HepG2 (cell line): ENCODE data around the gene VPS11. TPM values are rescaled to one million over a fixed set of nuclear protein-coding genes. Genes with fewer than 3 reads are reported as not detected.

Experiments used
- BCL6 ChIP-seq: IDR thresholded peaks from 2 replicates; pipeline ENCODE4 v1.6.1; 2016; ENCODE audit warnings: missing genetic modification reagents, missing compliant biosample characterization
- EP300 ChIP-seq, 3 experiments: sonication (generic) in 1 of 3; formaldehyde crosslinking in 1 of 3; IDR thresholded peaks; 2 replicates each; pipeline versions ENCODE4 v1.5.1 to v1.6.1; 2011 to 2020; ENCODE audit warnings: low read depth in 2 of 3, low read length in 2 of 3, borderline replicate concordance in 1 of 3, improper control_type of control experiment in 1 of 3, mild to moderate bottlenecking in 1 of 3, missing genetic modification reagents in 1 of 3, moderate library complexity in 1 of 3
- EZH2 ChIP-seq: conservative IDR thresholded peaks from 2 replicates; pipeline ENCODE4 v1.6.1; 2012; ENCODE audit warnings: mild to moderate bottlenecking, low read depth, low read length, moderate library complexity
- GFI1 ChIP-seq: sonication (generic); formaldehyde crosslinking; IDR thresholded peaks from 2 replicates; pipeline ENCODE4 v1.5.0; 2020; ENCODE audit warnings: missing genetic modification reagents, mild to moderate bottlenecking, borderline replicate concordance
- KDM4B ChIP-seq: sonication (generic); formaldehyde crosslinking; IDR thresholded peaks from 2 replicates; pipeline ENCODE4 v1.4.0; 2020; ENCODE audit warnings: missing genetic modification reagents
- KDM5A ChIP-seq: fragments of 200-600 bp; sonication (generic); IDR thresholded peaks from 2 replicates; pipeline ENCODE4 v1.7.0; 2018; ENCODE audit warnings: antibody characterized with exemption, mild to moderate bottlenecking, low read length, borderline replicate concordance
- SAP130 ChIP-seq: IDR thresholded peaks from 2 replicates; pipeline ENCODE4 v1.6.1; 2016; ENCODE audit warnings: low read depth
- SCMH1 ChIP-seq: sonication (generic); formaldehyde crosslinking; IDR thresholded peaks from 2 replicates; pipeline ENCODE4 v1.9.0; 2021; ENCODE audit warnings: missing genetic modification reagents, mild to moderate bottlenecking, borderline replicate concordance
- TARDBP ChIP-seq: sonication (generic); formaldehyde crosslinking; IDR thresholded peaks from 2 replicates; pipeline ENCODE4 v1.8.0; 2022; ENCODE audit warnings: mild to moderate bottlenecking, missing genetic modification reagents
- ZFP36L2 ChIP-seq: sonication (generic); formaldehyde crosslinking; IDR thresholded peaks from 2 replicates; pipeline ENCODE4 v1.4.0; 2020; ENCODE audit warnings: missing genetic modification reagents
- ZNF256 ChIP-seq: sonication (generic); formaldehyde crosslinking; conservative IDR thresholded peaks from 2 replicates; pipeline ENCODE4 v1.4.0; 2020; ENCODE audit warnings: missing genetic modification reagents
- ZNF432 ChIP-seq: sonication (generic); formaldehyde crosslinking; IDR thresholded peaks from 2 replicates; pipeline ENCODE4 v1.5.0; 2020; ENCODE audit warnings: missing genetic modification reagents, mild to moderate bottlenecking, borderline replicate concordance
- ZNF441 ChIP-seq: sonication (generic); formaldehyde crosslinking; IDR thresholded peaks from 2 replicates; pipeline ENCODE4 v1.7.0; 2021; ENCODE audit warnings: missing genetic modification reagents, borderline replicate concordance
- ZNF552 ChIP-seq: sonication (generic); formaldehyde crosslinking; IDR thresholded peaks from 2 replicates; pipeline ENCODE4 v1.9.0; 2022; ENCODE audit warnings: missing genetic modification reagents, mild to moderate bottlenecking, borderline replicate concordance
- ZNF570 ChIP-seq: sonication (generic); formaldehyde crosslinking; IDR thresholded peaks from 2 replicates; pipeline ENCODE4 v1.4.0; 2020; ENCODE audit warnings: mild to moderate bottlenecking, missing genetic modification reagents, borderline replicate concordance
- ZZZ3 ChIP-seq: sonication (generic); formaldehyde crosslinking; IDR thresholded peaks from 2 replicates; pipeline ENCODE4 v1.4.0; 2020; ENCODE audit warnings: missing genetic modification reagents, mild to moderate bottlenecking, borderline replicate concordance
- polyA plus RNA-seq, 8 experiments: library from polyadenylated mRNA; depleted of rRNA in 3 of 8; stranded (reverse) in 7 of 8; unstranded in 1 of 8; fragments of >200 nt; fragmentation: Illumina TruSeq in 4 of 8; extraction: Trizol in 4 of 8; gene quantifications; 2 replicates each; pipeline versions ENCODE4 v1.2.1 to v1.2.3, GENCODE V29; 2011 to 2016; ENCODE audit warnings: low read depth in 4 of 8, missing spikeins in 1 of 8, mixed read lengths in 1 of 8; ENCODE audit not compliant: insufficient read depth in 1 of 8
- total RNA-seq, 5 experiments: library from RNA; depleted of rRNA; stranded (reverse); fragments of >200 nt; fragmentation: Illumina TruSeq; extraction: Trizol; gene quantifications; 2 replicates each; pipeline ENCODE4 v1.2.3, GENCODE V29; 2016; ENCODE audit warnings: low read depth in 1 of 5
- TF ChIP-seq, protein P1 (sequence below): sonication (generic); formaldehyde crosslinking; IDR thresholded peaks from 2 replicates; pipeline ENCODE4 v1.5.0; 2020; ENCODE audit warnings: mild to moderate bottlenecking, missing genetic modification reagents
- TF ChIP-seq, protein P2 (sequence below): sonication (generic); formaldehyde crosslinking; IDR thresholded peaks from 2 replicates; pipeline ENCODE4 v1.4.0; 2020; ENCODE audit warnings: mild to moderate bottlenecking, missing genetic modification reagents, borderline replicate concordance
- TF ChIP-seq, protein P3 (sequence below): sonication (generic); formaldehyde crosslinking; IDR thresholded peaks from 2 replicates; pipeline ENCODE4 v1.4.0; 2020; ENCODE audit warnings: mild to moderate bottlenecking, low read depth, missing genetic modification reagents
- TF ChIP-seq, protein P4 (sequence below): sonication (generic); formaldehyde crosslinking; IDR thresholded peaks from 2 replicates; pipeline ENCODE4 v1.4.0; 2020; ENCODE audit warnings: missing genetic modification reagents

The VPS11 gene
- total and polyA plus RNA-seq, 2 of the 13 experiments (the other 11 are each of a cell fraction or from before 2014, with no cell fraction given), result 13.7 to 21.6 TPM

DNA sequence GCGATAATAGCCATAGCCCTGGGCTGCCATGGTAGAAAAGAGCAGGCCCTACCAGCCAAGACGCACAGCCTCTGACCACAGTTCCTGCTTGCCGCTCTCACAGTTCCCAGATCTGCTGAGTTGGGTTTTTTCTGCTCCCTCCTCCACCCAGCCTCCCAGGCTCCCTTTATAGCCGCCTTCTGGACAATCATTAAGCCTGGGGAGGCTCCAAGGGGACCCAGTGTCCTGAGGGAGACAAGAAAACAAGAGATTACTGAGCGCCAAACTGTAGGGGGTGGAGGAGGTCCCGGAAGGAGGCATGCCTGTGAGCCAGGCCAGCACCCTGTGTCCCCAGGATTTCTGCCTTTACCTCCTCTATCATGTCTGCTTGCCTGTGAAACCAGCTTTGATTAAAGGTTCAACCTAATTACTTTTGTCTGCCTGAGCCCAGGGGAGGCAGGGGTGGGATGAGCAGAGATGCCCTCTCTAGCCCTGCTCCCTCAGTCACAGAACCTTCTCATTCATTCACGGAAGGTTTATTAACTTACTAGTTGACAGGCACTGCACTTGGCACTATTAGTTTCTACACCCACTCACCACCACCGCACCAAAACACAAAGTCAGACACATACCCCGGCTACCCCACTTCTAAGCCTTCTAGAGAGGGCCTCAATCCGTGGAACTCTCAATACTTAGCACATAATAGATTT is 38.1 kb upstream of the VPS11 start (continued):
- TF ChIP-seq EZH2, result no peak
- TF ChIP-seq KDM4B (CRISPR knock-in tag), result no peak
- no peak for TF ChIP-seq ZFP36L2
- TF ChIP-seq ZNF552 (CRISPR knock-in tag), result no peak
- TF ChIP-seq SAP130 (CRISPR knock-in tag), result peak; percentile 92
- TF ChIP-seq, protein P1, sequence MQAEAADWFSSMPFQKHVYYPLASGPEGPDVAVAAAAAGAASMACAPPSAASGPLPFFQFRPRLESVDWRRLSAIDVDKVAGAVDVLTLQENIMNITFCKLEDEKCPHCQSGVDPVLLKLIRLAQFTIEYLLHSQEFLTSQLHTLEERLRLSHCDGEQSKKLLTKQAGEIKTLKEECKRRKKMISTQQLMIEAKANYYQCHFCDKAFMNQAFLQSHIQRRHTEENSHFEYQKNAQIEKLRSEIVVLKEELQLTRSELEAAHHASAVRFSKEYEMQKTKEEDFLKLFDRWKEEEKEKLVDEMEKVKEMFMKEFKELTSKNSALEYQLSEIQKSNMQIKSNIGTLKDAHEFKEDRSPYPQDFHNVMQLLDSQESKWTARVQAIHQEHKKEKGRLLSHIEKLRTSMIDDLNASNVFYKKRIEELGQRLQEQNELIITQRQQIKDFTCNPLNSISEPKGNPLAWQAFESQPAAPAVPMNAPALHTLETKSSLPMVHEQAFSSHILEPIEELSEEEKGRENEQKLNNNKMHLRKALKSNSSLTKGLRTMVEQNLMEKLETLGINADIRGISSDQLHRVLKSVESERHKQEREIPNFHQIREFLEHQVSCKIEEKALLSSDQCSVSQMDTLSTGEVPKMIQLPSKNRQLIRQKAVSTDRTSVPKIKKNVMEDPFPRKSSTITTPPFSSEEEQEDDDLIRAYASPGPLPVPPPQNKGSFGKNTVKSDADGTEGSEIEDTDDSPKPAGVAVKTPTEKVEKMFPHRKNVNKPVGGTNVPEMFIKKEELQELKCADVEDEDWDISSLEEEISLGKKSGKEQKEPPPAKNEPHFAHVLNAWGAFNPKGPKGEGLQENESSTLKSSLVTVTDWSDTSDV (CRISPR knock-in tag), result no peak
- peak in 1 of 2 experiments; percentile 38; a peak in 1 of 4 replicates for TF ChIP-seq EP300 (IDR thresholded peaks at IDR 0.05; ENCODE audit: low read depth in 2 of 2, low read length in 2 of 2)
- no peak for TF ChIP-seq EP300 (CRISPR knock-in tag; IDR thresholded peaks at IDR 0.05; ENCODE audit: borderline replicate concordance)
- no peak for TF ChIP-seq ZNF432 (CRISPR knock-in tag)
- TF ChIP-seq, protein P2, sequence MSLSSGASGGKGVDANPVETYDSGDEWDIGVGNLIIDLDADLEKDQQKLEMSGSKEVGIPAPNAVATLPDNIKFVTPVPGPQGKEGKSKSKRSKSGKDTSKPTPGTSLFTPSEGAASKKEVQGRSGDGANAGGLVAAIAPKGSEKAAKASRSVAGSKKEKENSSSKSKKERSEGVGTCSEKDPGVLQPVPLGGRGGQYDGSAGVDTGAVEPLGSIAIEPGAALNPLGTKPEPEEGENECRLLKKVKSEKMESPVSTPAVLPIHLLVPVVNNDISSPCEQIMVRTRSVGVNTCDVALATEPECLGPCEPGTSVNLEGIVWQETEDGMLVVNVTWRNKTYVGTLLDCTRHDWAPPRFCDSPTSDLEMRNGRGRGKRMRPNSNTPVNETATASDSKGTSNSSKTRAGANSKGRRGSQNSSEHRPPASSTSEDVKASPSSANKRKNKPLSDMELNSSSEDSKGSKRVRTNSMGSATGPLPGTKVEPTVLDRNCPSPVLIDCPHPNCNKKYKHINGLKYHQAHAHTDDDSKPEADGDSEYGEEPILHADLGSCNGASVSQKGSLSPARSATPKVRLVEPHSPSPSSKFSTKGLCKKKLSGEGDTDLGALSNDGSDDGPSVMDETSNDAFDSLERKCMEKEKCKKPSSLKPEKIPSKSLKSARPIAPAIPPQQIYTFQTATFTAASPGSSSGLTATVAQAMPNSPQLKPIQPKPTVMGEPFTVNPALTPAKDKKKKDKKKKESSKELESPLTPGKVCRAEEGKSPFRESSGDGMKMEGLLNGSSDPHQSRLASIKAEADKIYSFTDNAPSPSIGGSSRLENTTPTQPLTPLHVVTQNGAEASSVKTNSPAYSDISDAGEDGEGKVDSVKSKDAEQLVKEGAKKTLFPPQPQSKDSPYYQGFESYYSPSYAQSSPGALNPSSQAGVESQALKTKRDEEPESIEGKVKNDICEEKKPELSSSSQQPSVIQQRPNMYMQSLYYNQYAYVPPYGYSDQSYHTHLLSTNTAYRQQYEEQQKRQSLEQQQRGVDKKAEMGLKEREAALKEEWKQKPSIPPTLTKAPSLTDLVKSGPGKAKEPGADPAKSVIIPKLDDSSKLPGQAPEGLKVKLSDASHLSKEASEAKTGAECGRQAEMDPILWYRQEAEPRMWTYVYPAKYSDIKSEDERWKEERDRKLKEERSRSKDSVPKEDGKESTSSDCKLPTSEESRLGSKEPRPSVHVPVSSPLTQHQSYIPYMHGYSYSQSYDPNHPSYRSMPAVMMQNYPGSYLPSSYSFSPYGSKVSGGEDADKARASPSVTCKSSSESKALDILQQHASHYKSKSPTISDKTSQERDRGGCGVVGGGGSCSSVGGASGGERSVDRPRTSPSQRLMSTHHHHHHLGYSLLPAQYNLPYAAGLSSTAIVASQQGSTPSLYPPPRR (CRISPR knock-in tag), result peak; percentile 38; the same call in 1 of the 2 replicates
- TF ChIP-seq, protein P3, sequence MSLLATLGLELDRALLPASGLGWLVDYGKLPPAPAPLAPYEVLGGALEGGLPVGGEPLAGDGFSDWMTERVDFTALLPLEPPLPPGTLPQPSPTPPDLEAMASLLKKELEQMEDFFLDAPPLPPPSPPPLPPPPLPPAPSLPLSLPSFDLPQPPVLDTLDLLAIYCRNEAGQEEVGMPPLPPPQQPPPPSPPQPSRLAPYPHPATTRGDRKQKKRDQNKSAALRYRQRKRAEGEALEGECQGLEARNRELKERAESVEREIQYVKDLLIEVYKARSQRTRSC, result no peak
- TF ChIP-seq KDM5A, result no peak
- no peak for TF ChIP-seq SCMH1 (CRISPR knock-in tag)
- TF ChIP-seq TARDBP (CRISPR knock-in tag), result peak; percentile 66; the same call in 1 of the 2 replicates
- no peak for TF ChIP-seq BCL6 (CRISPR knock-in tag)
- TF ChIP-seq ZNF256 (CRISPR knock-in tag), result no peak
- TF ChIP-seq ZNF441 (CRISPR knock-in tag), result no peak
- TF ChIP-seq ZNF570, result no peak
- TF ChIP-seq, protein P4, sequence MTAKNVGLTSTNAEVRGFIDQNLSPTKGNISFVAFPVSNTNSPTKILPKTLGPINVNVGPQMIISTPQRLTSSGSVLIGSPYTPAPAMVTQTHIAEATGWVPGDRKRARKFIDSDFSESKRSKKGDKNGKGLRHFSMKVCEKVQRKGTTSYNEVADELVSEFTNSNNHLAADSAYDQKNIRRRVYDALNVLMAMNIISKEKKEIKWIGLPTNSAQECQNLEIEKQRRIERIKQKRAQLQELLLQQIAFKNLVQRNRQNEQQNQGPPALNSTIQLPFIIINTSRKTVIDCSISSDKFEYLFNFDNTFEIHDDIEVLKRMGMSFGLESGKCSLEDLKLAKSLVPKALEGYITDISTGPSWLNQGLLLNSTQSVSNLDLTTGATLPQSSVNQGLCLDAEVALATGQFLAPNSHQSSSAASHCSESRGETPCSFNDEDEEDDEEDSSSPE (CRISPR knock-in tag), result peak; percentile 82
- no peak for TF ChIP-seq ZZZ3 (CRISPR knock-in tag)
- TF ChIP-seq GFI1 (CRISPR knock-in tag), result no peak
